Activated CD8-positive, alpha-beta memory T cell treated with anti-CD3 and anti-CD28 coated beads, Interleukin-2, amount 50 U/mL, for 1 hour (primary cell): ENCODE results near the gene UVRAG.
A peak's percentile ranks its signal among the peaks of the same experiment; 100 is the strongest.

Source experiments
- DNase-seq: peaks from one replicate; pipeline ENCODE4 v3.0.0-alpha.2; 2020; ENCODE audit errors: extremely low read depth

UVRAG gene

DNA sequence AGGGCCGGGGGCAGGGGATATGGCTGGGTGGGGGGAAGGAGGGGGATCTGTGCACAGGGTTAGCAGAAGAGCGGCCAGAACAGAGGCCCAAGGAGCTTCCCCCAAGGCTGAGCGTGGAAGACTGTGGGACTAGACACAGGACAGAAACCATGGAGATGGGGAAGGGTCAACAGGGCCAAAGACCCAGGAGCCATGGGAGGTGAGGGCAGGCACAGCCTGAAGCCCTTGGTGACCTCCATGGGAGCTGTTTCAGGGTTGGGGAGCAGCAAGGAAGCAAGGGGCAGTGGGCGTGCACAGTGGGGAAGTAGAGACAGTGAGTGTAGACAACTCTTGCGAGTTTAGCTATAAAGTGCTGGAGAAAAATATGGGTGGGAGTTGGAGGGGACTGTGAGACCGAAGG, 334.7 kb downstream of the UVRAG start:
- DNase-seq = no peak

- DNase-seq = no peak
Observed at GRCh38 chr11:76150141-76150540, 335.1 kb downstream of the UVRAG start.

- no peak for DNase-seq
Observed at GRCh38 chr11:76151556-76152085, 336.6 kb downstream of the UVRAG start.

- peak; percentile 32 for DNase-seq
Observed at GRCh38 chr11:76152086-76152681, 337.2 kb downstream of the UVRAG start.

- no peak for DNase-seq
Observed at GRCh38 chr11:76152741-76153570, 337.9 kb downstream of the UVRAG start.

- DNase-seq = no peak
Observed at GRCh38 chr11:76153571-76153923, 338.5 kb downstream of the UVRAG start.

- DNase-seq = no peak
Observed at GRCh38 chr11:76155500-76156227, 340.7 kb downstream of the UVRAG start.

GRCh38 chr11:76156971-76157427, 342.0 kb downstream of the UVRAG start:
- DNase-seq = no peak

GRCh38 chr11:76157891-76158290, 342.9 kb downstream of the UVRAG start:
- no peak for DNase-seq

DNA sequence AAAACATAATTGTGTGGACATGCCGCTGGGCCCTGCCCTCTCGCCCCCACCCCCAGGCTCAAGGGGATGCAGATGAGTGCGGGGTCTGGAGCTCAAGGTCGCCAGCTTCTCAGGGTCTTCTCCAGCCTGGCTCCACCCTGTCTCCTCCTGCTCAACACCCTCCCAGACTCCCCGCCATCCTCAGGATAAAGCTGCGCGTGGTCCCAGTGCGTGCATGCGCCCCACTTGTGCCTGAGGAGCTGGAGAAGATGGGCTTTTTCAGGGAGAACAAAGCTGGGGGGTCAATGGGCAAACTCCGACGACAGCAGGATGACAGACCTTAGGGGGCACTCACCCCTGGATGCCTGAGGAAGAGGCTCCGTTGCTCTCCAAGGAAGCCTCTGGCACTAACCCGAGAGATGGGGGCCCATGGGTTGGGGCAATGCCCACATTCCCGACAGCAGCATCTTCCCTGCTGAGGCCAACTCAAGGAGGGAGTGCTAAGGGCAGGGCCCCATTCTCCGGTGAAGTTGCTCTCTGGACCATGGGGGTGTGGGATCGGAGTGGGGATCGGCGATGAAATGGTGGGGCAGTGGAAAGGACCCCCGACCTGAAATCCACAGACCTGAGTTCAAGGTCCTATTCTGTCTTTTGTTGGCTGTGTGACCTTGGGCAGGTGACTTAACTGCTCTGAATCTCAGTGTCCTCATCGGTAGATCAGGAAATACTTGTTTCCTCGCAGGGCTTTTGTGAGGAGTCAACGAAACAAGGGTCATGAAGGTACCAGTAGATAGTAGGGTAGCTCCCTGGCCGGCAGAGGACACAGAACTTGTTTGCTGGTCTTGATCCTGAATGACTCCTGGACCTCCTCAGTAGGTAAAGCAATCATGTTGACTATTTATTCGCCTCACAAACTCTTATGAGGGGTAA, 343.6 kb downstream of the UVRAG start:
- DNase-seq = no peak

DNA sequence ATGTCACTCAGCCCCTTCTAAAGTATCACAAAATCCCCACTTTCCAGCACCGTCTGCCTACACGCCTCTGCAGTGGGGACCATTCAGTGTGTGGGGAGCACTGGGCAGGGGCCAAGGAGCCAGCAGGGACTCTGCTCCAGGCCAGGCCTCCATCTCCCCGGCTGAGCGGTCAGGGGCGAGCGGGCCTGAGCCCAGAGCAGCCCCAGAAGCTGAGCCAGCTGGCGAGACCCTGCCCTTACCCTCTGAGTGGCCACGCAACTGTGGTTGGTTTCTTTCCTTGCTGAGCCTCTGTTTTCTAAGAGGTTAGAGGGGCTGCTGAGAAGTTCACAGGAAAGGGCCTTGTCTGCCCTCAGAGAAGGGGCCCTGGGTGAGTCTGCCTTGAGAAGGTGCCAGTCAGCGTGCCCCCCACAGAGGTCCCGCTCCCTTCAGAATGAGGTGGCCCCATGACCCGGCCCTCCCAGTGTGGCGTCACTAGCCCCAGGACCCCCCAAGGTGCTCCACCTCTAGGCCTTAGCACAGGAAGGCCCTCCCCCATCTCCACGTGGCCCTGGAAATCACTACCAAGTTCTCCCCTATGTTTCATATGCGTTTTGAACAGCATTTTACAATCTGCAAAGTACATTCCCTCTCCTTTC, 344.4 kb downstream of the UVRAG start:
- DNase-seq = no peak

GRCh38 chr11:76159983-76160661, 345.1 kb downstream of the UVRAG start:
- no peak for DNase-seq

GRCh38 chr11:76160856-76161255, 345.8 kb downstream of the UVRAG start:
- DNase-seq = no peak

DNA sequence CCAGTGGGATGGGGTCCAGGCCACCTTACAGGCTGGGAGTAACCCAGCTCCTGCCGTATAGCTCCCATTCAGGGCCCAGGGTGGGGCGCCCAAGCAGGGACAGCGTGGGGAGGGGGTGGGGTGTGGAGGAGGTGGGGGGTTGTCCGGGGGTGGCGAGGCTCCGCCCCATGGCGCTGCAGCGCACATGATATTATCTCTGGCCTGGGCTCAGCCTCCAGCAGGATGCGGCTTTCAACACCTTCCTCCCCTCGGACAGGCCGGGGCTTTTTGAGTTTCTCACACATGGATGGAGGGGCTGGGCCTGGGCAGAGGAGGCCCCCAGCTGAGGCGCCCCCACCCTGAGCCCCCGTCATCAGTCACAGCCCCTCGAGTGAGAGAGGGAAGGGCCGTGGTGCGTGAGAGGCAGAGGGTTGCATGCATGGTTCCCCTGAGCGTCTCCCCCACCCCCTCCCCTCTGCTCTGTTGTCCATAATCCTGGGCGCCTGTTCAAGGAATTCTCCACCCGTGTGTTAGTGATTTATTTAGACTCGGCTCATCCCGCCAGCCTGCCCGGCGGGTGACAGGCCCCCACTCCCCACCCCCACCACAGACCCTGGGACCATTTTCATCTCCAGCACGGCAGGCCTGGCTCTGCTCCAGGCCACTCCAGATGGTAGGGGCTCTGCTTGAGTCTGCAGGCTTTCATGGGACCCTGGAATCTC, 346.4 kb downstream of the UVRAG start:
- no peak for DNase-seq

DNA sequence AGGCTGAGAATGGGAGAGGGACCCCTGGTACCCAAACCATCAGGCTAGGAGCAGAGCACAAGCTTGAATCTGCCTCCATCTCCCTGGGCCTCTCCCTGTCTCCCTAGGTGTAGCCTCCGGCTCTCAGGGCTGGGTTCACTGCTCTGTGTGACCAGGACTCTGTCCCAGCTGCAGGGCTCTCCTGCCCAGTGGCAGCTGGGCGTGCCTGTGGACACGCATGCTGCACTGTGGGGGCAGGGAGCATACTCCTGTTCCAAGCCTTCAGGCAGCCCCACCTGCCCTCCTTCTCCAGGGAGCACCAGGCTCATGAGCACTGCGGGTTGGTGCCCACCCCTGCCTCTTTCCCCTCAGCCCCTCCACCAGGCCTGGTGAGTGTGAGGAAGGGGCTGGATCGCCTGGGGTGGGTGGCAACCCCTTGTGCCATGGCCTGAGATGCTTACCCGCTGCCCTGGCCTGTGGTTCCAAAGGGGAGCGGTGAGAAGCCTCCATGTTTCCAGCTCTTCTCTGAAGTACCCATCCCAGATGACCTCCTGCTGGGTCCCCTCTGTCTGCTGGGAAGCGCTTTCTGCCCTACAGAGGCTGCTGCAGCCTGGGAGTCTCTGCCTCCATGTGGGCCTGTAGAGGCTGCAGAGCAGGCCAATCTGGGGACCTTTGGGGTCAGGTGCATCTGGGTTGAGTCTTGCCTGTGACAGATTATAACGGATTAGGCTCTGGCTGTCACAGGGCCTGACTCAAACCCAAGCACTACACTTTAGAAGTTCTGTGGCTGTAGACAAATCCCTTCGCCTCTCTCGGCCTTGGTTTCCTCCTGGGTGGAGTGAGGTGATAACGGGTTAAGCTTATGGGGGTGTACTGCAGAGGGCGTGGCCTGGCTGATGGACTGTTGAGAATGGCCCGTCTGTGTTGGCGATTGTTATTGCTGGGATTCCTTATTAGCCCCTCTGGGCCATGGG, 347.6 kb downstream of the UVRAG start:
- DNase-seq = no peak

GRCh38 chr11:76163289-76163880, 348.4 kb downstream of the UVRAG start:
- DNase-seq = no peak

DNA sequence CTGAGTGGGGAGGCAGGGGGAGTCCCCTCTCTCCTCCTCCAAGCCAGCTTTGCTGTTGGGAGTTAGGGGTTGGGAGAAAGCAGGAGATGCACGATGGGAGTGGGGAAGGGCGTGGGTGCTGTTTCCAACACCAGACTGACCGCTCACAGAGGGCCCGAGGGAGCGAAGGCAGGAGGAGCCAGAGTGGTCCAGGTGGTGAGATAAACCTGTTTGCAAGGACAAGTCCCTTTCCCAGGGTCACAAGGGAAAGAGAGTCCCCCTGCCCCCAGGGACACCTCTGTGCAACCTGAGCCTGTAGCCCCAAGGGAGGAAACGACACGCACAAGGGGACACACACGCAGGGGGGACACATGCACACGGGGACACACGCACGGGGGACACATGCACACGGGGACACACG, 349.1 kb downstream of the UVRAG start:
- DNase-seq = no peak
